ENCODE measurements around the gene GALNT17. TPM values are rescaled to one million over a fixed set of nuclear protein-coding genes. Genes with fewer than 3 reads are reported as not detected.

Gene GALNT17
- polyA plus RNA-seq, 1 donor (not counting 4 experiments of a cell fraction or from before 2014, with no cell fraction given) = not detected

DNA sequence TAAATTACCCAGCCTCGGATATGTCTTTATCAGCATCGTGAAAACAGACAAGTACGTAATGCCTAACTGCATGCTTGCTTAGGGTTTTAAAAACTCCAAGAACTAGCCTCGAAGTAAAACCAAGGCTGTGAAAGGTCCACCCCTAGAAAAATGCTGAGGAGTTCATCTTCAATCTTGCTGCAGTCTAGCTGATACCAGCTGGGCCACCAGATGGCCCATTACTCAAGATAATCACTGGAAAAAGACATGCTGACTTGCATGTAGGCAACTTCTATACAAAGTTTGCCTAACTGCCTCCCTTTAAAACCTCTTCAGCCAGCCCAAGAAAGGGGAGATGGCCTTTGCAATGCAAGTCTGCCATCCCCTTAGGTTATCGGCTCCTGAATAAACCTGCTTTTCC is 614.1 kb downstream of the GALNT17 start:
- Histone ChIP-seq H3K79me2 (ENCODE audit: control insufficient read depth, insufficient read depth, low read length) (no peaks in the 10 kb centered on the region), H3K4me3 (ENCODE audit: control insufficient read depth in 2 of 3, extremely low read depth in 1 of 3, insufficient read depth in 2 of 3, low read depth in 1 of 3, low read length in 3 of 3) (no peak overlapping the region), H3K4me2 (ENCODE audit: control insufficient read depth, extremely low read depth, insufficient read depth, low read depth, low read length) (no peak overlapping the region), H3K4me1 (ENCODE audit: control insufficient read depth, extremely low read depth, insufficient read depth, low read length) (no peaks in the 10 kb centered on the region), H3K27ac (ENCODE audit: control insufficient read depth, insufficient read depth, low read length) (no peak overlapping the region), H3K9ac (ENCODE audit: control insufficient read depth, extremely low read depth, insufficient read depth, low read length) (no peak overlapping the region), H3K27me3 (ENCODE audit: control insufficient read depth, extremely low read depth, insufficient read depth, low read length) (no peaks in the 10 kb centered on the region), H2AFZ (ENCODE audit: control insufficient read depth, low read length) (no peak overlapping the region), H3K9me3 (ENCODE audit: control insufficient read depth, low read depth, low read length) (peaks cover 3% of the 10 kb centered on the region), H3K9me1 (ENCODE audit: control insufficient read depth, extremely low read depth, insufficient read depth, low read length) (no peaks in the 10 kb centered on the region), H4K20me1 (ENCODE audit: control insufficient read depth, extremely low read depth, insufficient read depth, low read length) (no peaks in the 10 kb centered on the region), H3K36me3 (ENCODE audit: control insufficient read depth in 2 of 2, extremely low read depth in 1 of 2, insufficient read depth in 2 of 2, low read length in 2 of 2) (no peaks in the 10 kb centered on the region)
- dilution Hi-C loops (cut with MboI; ENCODE audit: extremely low pct_ligation_motif_present, low sequenced_read_pairs) = loop anchor here (25.0 kb wide), 1 partner anchor 884 kb away; no protein-coding TSS in a partner anchor
- DNase-seq (ENCODE audit: low read depth, low spot score) = no peak
- no peak for FAIRE-seq
- no peak for TF ChIP-seq EZH2 (IDR thresholded peaks at IDR 0.05; ENCODE audit: low read length)
- TF ChIP-seq, protein P1, sequence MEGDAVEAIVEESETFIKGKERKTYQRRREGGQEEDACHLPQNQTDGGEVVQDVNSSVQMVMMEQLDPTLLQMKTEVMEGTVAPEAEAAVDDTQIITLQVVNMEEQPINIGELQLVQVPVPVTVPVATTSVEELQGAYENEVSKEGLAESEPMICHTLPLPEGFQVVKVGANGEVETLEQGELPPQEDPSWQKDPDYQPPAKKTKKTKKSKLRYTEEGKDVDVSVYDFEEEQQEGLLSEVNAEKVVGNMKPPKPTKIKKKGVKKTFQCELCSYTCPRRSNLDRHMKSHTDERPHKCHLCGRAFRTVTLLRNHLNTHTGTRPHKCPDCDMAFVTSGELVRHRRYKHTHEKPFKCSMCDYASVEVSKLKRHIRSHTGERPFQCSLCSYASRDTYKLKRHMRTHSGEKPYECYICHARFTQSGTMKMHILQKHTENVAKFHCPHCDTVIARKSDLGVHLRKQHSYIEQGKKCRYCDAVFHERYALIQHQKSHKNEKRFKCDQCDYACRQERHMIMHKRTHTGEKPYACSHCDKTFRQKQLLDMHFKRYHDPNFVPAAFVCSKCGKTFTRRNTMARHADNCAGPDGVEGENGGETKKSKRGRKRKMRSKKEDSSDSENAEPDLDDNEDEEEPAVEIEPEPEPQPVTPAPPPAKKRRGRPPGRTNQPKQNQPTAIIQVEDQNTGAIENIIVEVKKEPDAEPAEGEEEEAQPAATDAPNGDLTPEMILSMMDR (optimal IDR thresholded peaks at IDR 0.05 in 1 of 3, IDR thresholded peaks at IDR 0.05 in 1 of 3, conservative IDR thresholded peaks at IDR 0.05 in 1 of 3; ENCODE audit: extremely low read depth in 1 of 3, insufficient read depth in 2 of 3, low read length in 3 of 3) = no peak

DNA sequence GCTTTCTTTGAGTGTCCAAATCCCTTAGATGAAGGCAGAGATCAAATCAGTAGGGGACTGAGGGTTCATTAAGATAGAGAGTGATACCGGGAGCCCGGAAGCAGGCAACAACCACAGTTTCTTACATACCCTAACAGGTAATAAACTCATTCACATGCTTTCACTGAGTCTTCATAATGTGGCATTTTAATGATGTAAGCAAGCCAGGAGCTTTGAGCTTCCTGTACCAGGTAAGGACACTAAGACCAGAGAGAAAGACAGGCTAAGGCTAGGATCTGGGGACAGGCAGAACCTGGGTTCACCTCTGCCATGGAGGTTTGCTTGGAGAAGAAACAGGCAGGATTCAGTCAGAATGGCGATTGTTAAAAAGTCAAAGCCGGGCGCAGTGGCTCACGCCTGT is 618.3 kb downstream of the GALNT17 start:
- Histone ChIP-seq H3K9ac (ENCODE audit: control insufficient read depth, extremely low read depth, insufficient read depth, low read length) (no peak overlapping the region), H3K79me2 (ENCODE audit: control insufficient read depth, insufficient read depth, low read length) (no peaks in the 10 kb centered on the region), H4K20me1 (ENCODE audit: control insufficient read depth, extremely low read depth, insufficient read depth, low read length) (no peaks in the 10 kb centered on the region), H3K4me1 (ENCODE audit: control insufficient read depth, extremely low read depth, insufficient read depth, low read length) (no peaks in the 10 kb centered on the region), H3K4me2 (ENCODE audit: control insufficient read depth, extremely low read depth, insufficient read depth, low read depth, low read length) (no peak overlapping the region), H3K9me1 (ENCODE audit: control insufficient read depth, extremely low read depth, insufficient read depth, low read length) (no peaks in the 10 kb centered on the region), H3K4me3 (ENCODE audit: control insufficient read depth in 2 of 3, extremely low read depth in 1 of 3, insufficient read depth in 2 of 3, low read depth in 1 of 3, low read length in 3 of 3) (no peak overlapping the region), H3K27ac (ENCODE audit: control insufficient read depth, insufficient read depth, low read length) (no peak overlapping the region), H3K36me3 (ENCODE audit: control insufficient read depth in 2 of 2, extremely low read depth in 1 of 2, insufficient read depth in 2 of 2, low read length in 2 of 2) (no peaks in the 10 kb centered on the region), H2AFZ (ENCODE audit: control insufficient read depth, low read length) (no peak overlapping the region), H3K27me3 (ENCODE audit: control insufficient read depth, extremely low read depth, insufficient read depth, low read length) (no peaks in the 10 kb centered on the region), H3K9me3 (ENCODE audit: control insufficient read depth, low read depth, low read length) (peaks cover 3% of the 10 kb centered on the region)
- dilution Hi-C loops (cut with MboI; ENCODE audit: extremely low pct_ligation_motif_present, low sequenced_read_pairs) = no loop called here
- TF ChIP-seq, protein P1 (optimal IDR thresholded peaks at IDR 0.05 in 1 of 3, IDR thresholded peaks at IDR 0.05 in 1 of 3, conservative IDR thresholded peaks at IDR 0.05 in 1 of 3; ENCODE audit: extremely low read depth in 1 of 3, insufficient read depth in 2 of 3, low read length in 3 of 3) = no peak
- TF ChIP-seq EZH2 (IDR thresholded peaks at IDR 0.05; ENCODE audit: low read length) = no peak
- DNase-seq (ENCODE audit: low read depth, low spot score) (no peak), FAIRE-seq (no peak)
